ENCODE measurements around the gene ADGRG6.

Gene ADGRG6

GRCh38 chr6:142361779-142362750, 60.3 kb downstream of the ADGRG6 start:
- H3K27me3 ChIP-seq (ENCODE audit: insufficient read depth, low read length): no peaks in the 10 kb centered on the region
- H3K4me1 ChIP-seq (ENCODE audit: insufficient read depth, low read length): no peaks in the 10 kb centered on the region
- no peaks in the 10 kb centered on the region for H3K9me3 ChIP-seq (ENCODE audit: insufficient read depth, low read depth, low read length)
- H3K9ac ChIP-seq (ENCODE audit: low read depth, low read length): no peak overlapping the region
- WGBS: 91% methylated on average over 7 of the region's 8 CpGs
- no peak overlapping the region for H3K4me3 ChIP-seq (ENCODE audit: low read length)
- no peak overlapping the region for H3K27ac ChIP-seq (ENCODE audit: low read depth, low read length)
- no peaks in the 10 kb centered on the region for H3K36me3 ChIP-seq (ENCODE audit: insufficient read depth, low read length)

DNA sequence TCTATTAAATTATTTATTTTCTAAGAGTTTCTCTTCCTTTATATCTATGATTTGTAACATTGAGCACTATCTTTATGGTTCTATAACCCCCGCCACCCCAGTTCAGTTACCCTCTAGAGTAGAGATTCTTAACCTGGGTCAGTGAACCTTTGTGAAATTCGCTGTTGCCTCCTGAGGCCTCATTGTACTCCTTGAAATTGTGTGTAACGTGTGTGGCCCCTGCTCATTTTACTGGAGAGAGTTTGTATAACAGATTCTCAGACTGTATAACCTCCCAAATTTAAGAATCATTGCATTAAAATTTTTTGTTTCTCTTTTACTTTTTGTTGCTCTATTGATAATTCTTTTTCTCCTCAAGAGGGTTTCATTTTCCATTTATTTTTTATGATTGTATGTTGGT, 65.3 kb downstream of the ADGRG6 start:
- no peaks in the 10 kb centered on the region for H3K4me1 ChIP-seq (ENCODE audit: insufficient read depth, low read length)
- H3K36me3 ChIP-seq (ENCODE audit: insufficient read depth, low read length): no peaks in the 10 kb centered on the region

GRCh38 chr6:142367501-142368018, 65.8 kb downstream of the ADGRG6 start:
- H3K36me3 ChIP-seq (ENCODE audit: insufficient read depth, low read length): no peaks in the 10 kb centered on the region
- no peaks in the 10 kb centered on the region for H3K27me3 ChIP-seq (ENCODE audit: insufficient read depth, low read length)
- H3K9me3 ChIP-seq (ENCODE audit: insufficient read depth, low read depth, low read length): no peaks in the 10 kb centered on the region
- no peak overlapping the region for H3K4me3 ChIP-seq (ENCODE audit: low read length)
- 93% methylated on average over 9 of the region's 9 CpGs for WGBS
- no peak overlapping the region for H3K27ac ChIP-seq (ENCODE audit: low read depth, low read length)
- no peak overlapping the region for H3K9ac ChIP-seq (ENCODE audit: low read depth, low read length)
- H3K4me1 ChIP-seq (ENCODE audit: insufficient read depth, low read length): peaks cover 4% of the 10 kb centered on the region; the same call in 1 of the 2 replicates

More for the DNA sequence above, 65.3 kb downstream of the ADGRG6 start:
- no peak overlapping the region for H3K9ac ChIP-seq (ENCODE audit: low read depth, low read length)
- no peak overlapping the region for H3K27ac ChIP-seq (ENCODE audit: low read depth, low read length)
- no peaks in the 10 kb centered on the region for H3K27me3 ChIP-seq (ENCODE audit: insufficient read depth, low read length)
- no peak overlapping the region for H3K4me3 ChIP-seq (ENCODE audit: low read length)
- 95% methylated on average over 3 of the region's 3 CpGs for WGBS
- no peaks in the 10 kb centered on the region for H3K9me3 ChIP-seq (ENCODE audit: insufficient read depth, low read depth, low read length)

DNA sequence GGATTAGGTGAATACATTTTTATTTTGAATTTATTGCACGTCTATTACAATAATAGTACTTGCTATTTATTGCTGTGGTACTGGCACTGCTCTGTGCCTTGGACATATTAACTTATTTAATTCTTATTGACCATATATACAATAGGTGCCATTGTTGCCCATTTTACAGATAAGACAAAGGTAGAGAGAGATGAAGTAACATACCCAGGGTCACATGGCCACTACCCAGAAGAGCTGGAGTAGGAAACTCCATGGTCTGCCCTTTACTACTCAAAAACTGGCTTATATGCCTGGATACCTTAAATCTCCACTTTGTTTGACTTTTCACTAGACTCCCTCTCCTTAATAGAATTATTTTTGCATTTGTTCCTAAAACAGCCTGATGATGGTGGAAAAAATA, 67.5 kb downstream of the ADGRG6 start:
- peaks cover 11% of the 10 kb centered on the region for H3K4me1 ChIP-seq (ENCODE audit: insufficient read depth, low read length)
- H3K4me3 ChIP-seq (ENCODE audit: low read length): no peak overlapping the region
- H3K9me3 ChIP-seq (ENCODE audit: insufficient read depth, low read depth, low read length): no peaks in the 10 kb centered on the region
- WGBS: no CpG with 5 or more reads among the region's 1 CpG
- H3K9ac ChIP-seq (ENCODE audit: low read depth, low read length): no peak overlapping the region
- no peaks in the 10 kb centered on the region for H3K27me3 ChIP-seq (ENCODE audit: insufficient read depth, low read length)
- H3K36me3 ChIP-seq (ENCODE audit: insufficient read depth, low read length): no peaks in the 10 kb centered on the region
- H3K27ac ChIP-seq (ENCODE audit: low read depth, low read length): no peak overlapping the region

- no peak overlapping the region for H3K4me3 ChIP-seq (ENCODE audit: low read length)
- H3K27me3 ChIP-seq (ENCODE audit: insufficient read depth, low read length): no peaks in the 10 kb centered on the region
- H3K27ac ChIP-seq (ENCODE audit: low read depth, low read length): no peak overlapping the region
- 94% methylated on average over 2 of the region's 2 CpGs for WGBS
- peaks cover 30% of the 10 kb centered on the region for H3K4me1 ChIP-seq (ENCODE audit: insufficient read depth, low read length)
- no peaks in the 10 kb centered on the region for H3K9me3 ChIP-seq (ENCODE audit: insufficient read depth, low read depth, low read length)
- no peak overlapping the region for H3K9ac ChIP-seq (ENCODE audit: low read depth, low read length)
- H3K36me3 ChIP-seq (ENCODE audit: insufficient read depth, low read length): no peaks in the 10 kb centered on the region
These were observed 70.5 kb downstream of the ADGRG6 start for GRCh38 chr6:142372348-142372747.

- Histone ChIP-seq H3K4me1 (ENCODE audit: insufficient read depth, low read length) (peaks cover 41% of the 10 kb centered on the region), H3K36me3 (ENCODE audit: insufficient read depth, low read length) (no peaks in the 10 kb centered on the region), H3K27me3 (ENCODE audit: insufficient read depth, low read length) (no peaks in the 10 kb centered on the region), H3K27ac (ENCODE audit: low read depth, low read length) (peak overlapping the region; percentile 49), H3K9me3 (ENCODE audit: insufficient read depth, low read depth, low read length) (no peaks in the 10 kb centered on the region), H3K4me3 (ENCODE audit: low read length) (no peak overlapping the region), H3K9ac (ENCODE audit: low read depth, low read length) (no peak overlapping the region)
- 91% methylated on average over 2 of the region's 2 CpGs for WGBS
These were observed 71.7 kb downstream of the ADGRG6 start for GRCh38 chr6:142373268-142374090.

GRCh38 chr6:142374091-142374770, 72.4 kb downstream of the ADGRG6 start:
- peaks cover 46% of the 10 kb centered on the region for H3K4me1 ChIP-seq (ENCODE audit: insufficient read depth, low read length)
- H3K9ac ChIP-seq (ENCODE audit: low read depth, low read length): no peak overlapping the region
- H3K27ac ChIP-seq (ENCODE audit: low read depth, low read length): peak overlapping the region; percentile 49
- no peaks in the 10 kb centered on the region for H3K27me3 ChIP-seq (ENCODE audit: insufficient read depth, low read length)
- H3K9me3 ChIP-seq (ENCODE audit: insufficient read depth, low read depth, low read length): no peaks in the 10 kb centered on the region
- no peaks in the 10 kb centered on the region for H3K36me3 ChIP-seq (ENCODE audit: insufficient read depth, low read length)
- no peak overlapping the region for H3K4me3 ChIP-seq (ENCODE audit: low read length)
- WGBS: 82% methylated on average over 2 of the region's 4 CpGs

DNA sequence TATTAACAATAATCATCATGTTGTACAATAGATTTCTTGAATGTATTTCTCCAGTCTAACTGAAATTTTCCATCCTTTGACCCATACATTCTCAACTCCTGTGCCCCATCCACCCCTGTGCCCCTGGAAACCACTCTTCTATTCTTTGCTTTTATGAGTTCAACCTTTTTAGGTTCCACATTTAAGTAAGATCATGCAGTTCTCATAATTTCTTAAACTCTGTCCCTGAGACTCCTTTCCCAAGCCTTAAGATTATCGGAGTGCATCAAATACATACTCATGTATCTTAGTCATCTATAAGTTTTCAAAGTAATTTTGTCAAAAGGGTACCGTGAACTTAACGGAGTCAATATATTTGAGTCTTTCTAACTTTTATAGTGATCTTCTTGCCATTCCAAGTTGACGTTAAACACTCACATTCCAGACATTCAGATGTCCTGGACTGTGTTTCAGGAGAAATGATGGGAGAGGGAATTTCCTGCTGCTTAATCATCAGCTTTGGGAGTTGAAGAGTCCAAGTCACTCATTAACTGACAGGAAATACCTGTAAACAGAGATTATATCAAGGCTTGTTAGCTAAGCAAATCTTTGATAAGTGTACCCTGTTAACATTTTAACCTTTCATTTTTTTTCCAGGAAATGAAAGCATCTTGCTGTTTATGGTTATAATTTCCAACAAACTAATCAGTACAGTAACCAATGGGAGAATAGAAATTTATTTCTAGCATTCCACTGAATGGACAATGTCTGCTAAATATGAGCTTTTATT, 73.3 kb downstream of the ADGRG6 start:
- H3K4me3 ChIP-seq (ENCODE audit: low read length): no peak overlapping the region
- H3K9ac ChIP-seq (ENCODE audit: low read depth, low read length): no peak overlapping the region
- no peaks in the 10 kb centered on the region for H3K27me3 ChIP-seq (ENCODE audit: insufficient read depth, low read length)
- H3K9me3 ChIP-seq (ENCODE audit: insufficient read depth, low read depth, low read length): no peaks in the 10 kb centered on the region
- peaks cover 46% of the 10 kb centered on the region for H3K4me1 ChIP-seq (ENCODE audit: insufficient read depth, low read length)
- H3K36me3 ChIP-seq (ENCODE audit: insufficient read depth, low read length): no peaks in the 10 kb centered on the region
- 82% methylated on average over 4 of the region's 4 CpGs for WGBS
- no peak overlapping the region for H3K27ac ChIP-seq (ENCODE audit: low read depth, low read length)

DNA sequence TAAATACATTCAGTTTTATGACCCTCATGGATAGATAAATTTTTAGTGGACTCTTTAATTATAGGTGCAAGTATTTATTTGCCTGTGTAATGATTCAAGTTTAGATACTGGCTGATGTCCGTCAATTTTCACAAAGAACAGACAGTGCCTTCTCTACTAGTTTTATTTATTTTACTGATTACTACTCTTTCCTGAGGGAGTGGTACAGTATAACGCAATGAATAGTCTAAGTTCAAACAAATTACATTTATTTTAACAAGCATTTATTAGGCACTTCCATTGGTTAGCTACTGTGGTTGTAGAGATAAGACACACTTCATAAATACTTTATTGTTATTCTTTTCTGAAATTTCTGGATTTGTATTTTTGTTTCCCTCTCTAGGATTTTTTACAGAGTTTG, 74.3 kb downstream of the ADGRG6 start:
- Histone ChIP-seq H3K4me1 (ENCODE audit: insufficient read depth, low read length) (peaks cover 46% of the 10 kb centered on the region), H3K4me3 (ENCODE audit: low read length) (no peak overlapping the region), H3K9ac (ENCODE audit: low read depth, low read length) (no peak overlapping the region), H3K27ac (ENCODE audit: low read depth, low read length) (no peak overlapping the region), H3K9me3 (ENCODE audit: insufficient read depth, low read depth, low read length) (no peaks in the 10 kb centered on the region), H3K27me3 (ENCODE audit: insufficient read depth, low read length) (no peaks in the 10 kb centered on the region), H3K36me3 (ENCODE audit: insufficient read depth, low read length) (no peaks in the 10 kb centered on the region)
- WGBS: no CpG with 5 or more reads among the region's 2 CpGs

DNA sequence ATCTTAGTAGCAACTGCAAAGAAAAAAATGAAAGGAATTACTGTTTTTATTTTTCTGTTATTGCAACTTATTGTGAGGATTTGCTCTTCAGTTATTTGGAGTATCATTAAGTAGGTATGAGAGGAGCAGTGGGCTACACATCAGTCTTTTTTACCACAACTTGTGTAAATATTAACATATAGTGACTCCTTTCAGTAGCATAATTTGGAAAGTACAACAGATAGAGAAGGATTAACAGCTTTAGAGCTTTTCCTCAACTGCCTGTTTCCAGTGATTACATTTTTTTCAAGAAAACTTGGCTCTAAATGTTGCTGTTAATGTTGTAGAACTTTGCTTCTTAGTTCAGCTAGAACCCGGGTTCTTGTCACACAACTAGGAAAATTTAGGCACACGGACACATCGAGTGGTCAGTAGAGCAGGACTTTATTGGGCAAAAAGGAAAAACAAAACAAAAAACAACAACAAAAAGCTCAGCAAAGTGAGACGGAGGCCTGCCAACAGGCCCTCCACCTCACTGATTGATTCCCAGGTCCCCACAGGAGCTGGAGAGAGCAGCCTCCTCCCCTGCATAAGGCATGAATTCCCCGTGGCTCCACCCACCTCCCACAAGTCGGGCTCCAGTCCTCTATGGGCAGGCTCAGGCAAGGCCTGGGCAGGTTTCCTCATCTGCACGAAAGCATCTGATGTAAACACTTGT, 75.1 kb downstream of the ADGRG6 start:
- Histone ChIP-seq H3K4me1 (ENCODE audit: insufficient read depth, low read length) (peaks cover 46% of the 10 kb centered on the region), H3K36me3 (ENCODE audit: insufficient read depth, low read length) (no peaks in the 10 kb centered on the region), H3K27ac (ENCODE audit: low read depth, low read length) (peak overlapping the region; percentile 47; the same call in 1 of the 2 replicates), H3K27me3 (ENCODE audit: insufficient read depth, low read length) (no peaks in the 10 kb centered on the region), H3K4me3 (ENCODE audit: low read length) (no peak overlapping the region), H3K9me3 (ENCODE audit: insufficient read depth, low read depth, low read length) (no peaks in the 10 kb centered on the region), H3K9ac (ENCODE audit: low read depth, low read length) (no peak overlapping the region)
- WGBS: 56% methylated on average over 7 of the region's 7 CpGs

Measured in HUES64 (cell line).